Activated T-cell treated with anti-CD3 and anti-CD28 coated beads, Interleukin-2, amount 50 U/mL, for 72 hours (primary cell): ENCODE results near the gene SPON1. TPM values are rescaled to one million over a fixed set of nuclear protein-coding genes. Genes with fewer than 3 reads are reported as not detected.

ENCODE experiments used
- ATAC-seq, 2 donors: fragments of 150-1000 bp; cut with Tn5 transposase; replicated peaks in 1 of 2; 2 replicates each; pipeline ENCODE4 v1.10.0; 2021; ENCODE audit warnings: moderate library complexity in 2 of 2, mild to moderate bottlenecking in 1 of 2
- DNase-seq, 2 donors: peaks; one replicate each; pipeline ENCODE4 v3.0.0; 2021 to 2022; ENCODE audit warnings: mixed read lengths in 1 of 2
- H3K27ac Mint-ChIP-seq: one replicate; pipeline ENCODE4 v1.8.0; 2022; ENCODE audit warnings: mild to moderate bottlenecking, moderate library complexity, mixed read lengths
- H3K27me3 Mint-ChIP-seq: one replicate; pipeline ENCODE4 v1.8.0; 2022; ENCODE audit warnings: low read depth, mixed read lengths
- H3K36me3 Mint-ChIP-seq, 2 donors: one replicate each; pipeline ENCODE4 v1.8.0; 2022; ENCODE audit warnings: mixed read lengths in 2 of 2, mild to moderate bottlenecking in 1 of 2; ENCODE audit not compliant: insufficient read depth in 2 of 2
- H3K4me1 Mint-ChIP-seq: one replicate; pipeline ENCODE4 v1.8.0; 2022; ENCODE audit warnings: low read depth, mixed read lengths
- H3K4me3 Mint-ChIP-seq, 2 donors: one replicate each; pipeline ENCODE4 v1.8.0; 2022; ENCODE audit warnings: mild to moderate bottlenecking in 2 of 2, mixed read lengths in 2 of 2, moderate library complexity in 2 of 2
- H3K9me3 Mint-ChIP-seq, 2 donors: one replicate each; pipeline ENCODE4 v1.8.0; 2022; ENCODE audit warnings: mixed read lengths in 2 of 2
- total RNA-seq, 2 donors: library from RNA; stranded (reverse); gene quantifications; one replicate each; pipeline ENCODE4 v1.2.3, GENCODE V29; 2022

SPON1 gene
- total RNA-seq, 2 donors from 2014 or later = 0.12 to 0.16 TPM

DNA sequence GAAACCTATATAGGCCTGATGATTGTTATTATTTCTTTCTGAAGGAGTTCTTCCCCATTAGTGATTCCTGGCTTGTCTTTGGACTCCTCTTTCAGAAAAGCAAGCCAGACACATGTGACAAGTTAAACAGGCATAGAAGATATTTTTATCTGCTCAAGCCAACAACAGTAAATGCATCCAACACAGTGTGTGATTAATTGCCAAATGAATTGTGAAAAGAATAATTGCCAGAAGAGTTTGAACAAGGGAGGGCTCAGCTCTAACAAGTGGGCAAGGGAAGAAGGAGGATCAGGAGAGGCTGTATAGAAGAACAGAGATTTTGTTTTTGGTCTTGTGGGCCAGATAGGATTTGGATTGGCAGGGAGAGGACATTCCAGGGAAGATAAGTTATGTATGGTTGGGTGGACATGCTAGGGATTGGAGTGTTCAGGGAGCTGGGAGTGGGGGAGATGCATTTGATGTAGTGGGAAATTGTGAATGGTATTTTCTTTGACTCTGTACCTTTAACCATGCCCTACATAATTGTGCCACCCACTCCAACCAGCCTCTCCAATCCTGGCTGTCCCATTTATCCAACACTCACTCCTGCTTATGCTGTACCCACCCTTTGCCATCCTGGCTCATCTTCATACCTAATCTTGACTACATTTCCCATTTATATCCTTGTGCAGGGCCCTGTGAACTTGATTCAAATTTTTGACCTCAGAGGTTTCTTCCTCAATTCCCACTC, 223.7 kb downstream of the SPON1 start:
- DNase-seq (no peak), ATAC-seq (no peak)
- Mint-ChIP-seq H3K4me1 (no peaks in the 10 kb centered on the region), H3K27me3 (no peaks in the 10 kb centered on the region), H3K36me3 (no peaks in the 10 kb centered on the region), H3K4me3 (no peak overlapping the region), H3K27ac (no peak overlapping the region), H3K9me3 (no peaks in the 10 kb centered on the region)

DNA sequence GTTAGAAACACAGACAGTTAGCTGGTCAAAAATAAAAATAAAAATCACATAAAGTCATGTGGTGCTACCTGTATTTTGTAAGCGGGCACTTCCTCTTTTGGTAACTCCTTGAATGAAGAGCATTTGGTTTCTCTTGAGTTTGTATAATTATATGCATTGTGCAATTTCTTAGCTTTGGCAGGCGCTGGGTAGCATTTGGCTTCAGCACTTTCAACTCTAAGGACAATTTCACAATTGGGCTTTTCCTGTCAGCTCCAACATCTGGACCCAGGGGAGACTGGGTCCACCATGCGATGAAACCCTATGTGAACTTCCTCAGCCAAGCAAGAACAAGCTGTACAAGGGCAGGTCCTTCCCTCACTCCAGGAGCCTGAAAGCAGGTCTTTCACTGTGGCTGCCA, 227.4 kb downstream of the SPON1 start:
- Mint-ChIP-seq H3K36me3 (no peaks in the 10 kb centered on the region), H3K4me1 (no peaks in the 10 kb centered on the region), H3K9me3 (no peaks in the 10 kb centered on the region), H3K27me3 (no peaks in the 10 kb centered on the region), H3K27ac (no peak overlapping the region), H3K4me3 (no peak overlapping the region)
- DNase-seq (no peak), ATAC-seq (no peak)

DNA sequence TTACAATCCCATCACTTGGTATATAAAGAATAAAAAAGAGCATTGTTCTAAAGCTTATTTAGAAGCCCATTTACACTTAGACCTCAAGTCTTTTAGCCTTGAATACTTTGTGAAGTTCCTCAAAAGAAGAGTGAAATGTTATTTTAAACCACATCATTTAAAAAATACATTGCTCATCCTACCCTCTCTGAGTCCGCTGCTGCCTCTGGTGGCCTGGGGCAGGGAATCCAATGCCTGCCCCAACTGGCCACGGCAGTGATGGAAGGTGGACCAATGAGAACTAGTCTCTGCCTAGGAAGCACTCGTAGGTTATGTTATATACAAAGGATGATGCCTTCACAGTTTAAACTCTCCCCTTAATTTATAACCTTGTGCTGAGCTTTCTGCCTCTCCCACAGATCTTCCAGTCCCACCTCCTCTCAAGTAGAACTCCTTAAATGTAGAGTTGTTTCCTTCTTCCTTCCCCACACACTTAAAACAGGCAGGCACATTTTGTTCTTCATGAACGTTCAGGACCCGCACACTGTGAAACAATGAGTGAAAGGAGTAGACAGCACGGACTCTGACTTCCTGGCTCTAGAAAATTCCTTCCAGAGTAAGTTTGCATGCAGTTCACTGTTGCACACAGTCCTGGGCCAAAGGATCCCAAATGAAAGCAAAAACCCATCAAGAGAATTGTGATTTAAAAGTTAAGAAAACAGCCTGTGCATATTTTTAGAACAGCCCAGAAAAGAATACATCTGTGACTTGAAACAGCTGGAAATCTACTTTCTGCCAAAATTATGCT, 228.7 kb downstream of the SPON1 start:
- H3K27me3 Mint-ChIP-seq = no peaks in the 10 kb centered on the region
- DNase-seq = no peak
- no peak overlapping the region for H3K27ac Mint-ChIP-seq
- H3K4me3 Mint-ChIP-seq = no peak overlapping the region
- H3K4me1 Mint-ChIP-seq = no peaks in the 10 kb centered on the region
- no peaks in the 10 kb centered on the region for H3K9me3 Mint-ChIP-seq
- H3K36me3 Mint-ChIP-seq = no peaks in the 10 kb centered on the region
- no peak for ATAC-seq

DNA sequence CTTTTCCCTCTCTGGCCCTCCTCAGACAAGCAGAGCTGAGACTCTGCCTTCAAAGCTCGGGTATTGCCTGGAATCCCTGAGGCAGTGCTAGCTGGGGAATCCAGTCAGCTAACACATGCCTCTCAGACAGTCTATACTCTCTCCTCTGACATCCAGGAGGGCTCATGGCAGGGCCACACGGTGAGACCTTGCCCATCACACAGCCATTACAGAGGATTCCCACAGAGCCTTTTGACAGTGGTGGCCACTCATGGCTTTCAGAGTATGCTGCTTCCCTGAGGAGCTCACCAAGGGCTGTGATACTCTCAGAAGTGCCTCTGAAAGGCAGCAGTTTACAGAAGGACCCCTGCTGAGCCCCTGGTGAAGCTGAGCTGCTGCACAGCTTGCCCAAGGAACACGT, 231.1 kb downstream of the SPON1 start:
- Mint-ChIP-seq H3K4me1 (no peaks in the 10 kb centered on the region), H3K4me3 (no peak overlapping the region), H3K36me3 (no peaks in the 10 kb centered on the region), H3K9me3 (no peaks in the 10 kb centered on the region), H3K27ac (no peak overlapping the region), H3K27me3 (no peaks in the 10 kb centered on the region)
- no peak for ATAC-seq
- DNase-seq = no peak

DNA sequence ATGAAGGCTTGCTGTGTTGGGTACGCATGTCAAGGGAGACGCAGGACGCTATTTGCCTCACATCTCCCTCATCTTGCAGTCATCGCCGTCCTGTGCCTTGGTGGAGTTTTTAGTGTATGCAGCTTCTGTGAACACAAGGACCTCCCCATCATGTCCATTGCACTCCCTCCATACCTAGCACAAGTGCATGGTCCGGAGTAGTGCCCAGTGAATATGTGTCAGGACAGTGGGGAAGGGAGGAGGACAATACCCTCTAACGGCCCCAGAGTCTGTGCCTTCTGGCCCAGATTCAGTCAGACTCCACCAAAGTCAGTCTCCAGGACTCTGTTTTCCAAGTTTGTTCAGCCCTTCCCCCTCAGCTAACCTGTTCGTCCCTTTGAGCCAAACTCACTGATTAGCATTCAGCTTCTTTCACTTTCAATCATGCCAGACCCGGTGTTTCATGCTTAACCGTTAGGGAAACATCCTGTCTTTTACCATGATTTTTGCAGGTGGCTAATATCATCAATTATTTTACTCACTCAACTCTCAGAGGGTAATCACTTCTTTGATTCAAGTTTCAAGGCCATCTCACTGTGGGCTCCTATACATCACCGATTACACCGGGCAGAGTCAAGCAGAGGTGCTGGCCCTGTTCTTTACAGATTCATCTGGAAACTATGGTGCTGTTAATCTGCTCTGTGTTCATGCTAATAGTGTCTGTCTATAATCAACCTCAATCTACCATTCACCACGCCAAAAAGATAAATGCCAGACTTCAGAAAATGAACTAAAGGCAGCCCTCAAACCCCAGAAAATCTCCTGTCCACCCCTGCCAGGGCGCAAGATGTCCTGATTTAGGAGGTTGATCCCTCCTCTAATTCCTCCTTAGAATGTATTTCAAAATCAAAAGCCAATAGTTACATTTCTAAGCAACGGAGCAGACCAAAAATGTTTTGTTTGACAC, 240.0 kb downstream of the SPON1 start:
- Mint-ChIP-seq H3K27ac (no peak overlapping the region), H3K27me3 (no peaks in the 10 kb centered on the region), H3K4me1 (no peaks in the 10 kb centered on the region), H3K36me3 (no peaks in the 10 kb centered on the region), H3K4me3 (peak overlapping the region in 1 of 2 donors; percentile 45), H3K9me3 (no peaks in the 10 kb centered on the region)
- DNase-seq (no peak), ATAC-seq (no peak)

DNA sequence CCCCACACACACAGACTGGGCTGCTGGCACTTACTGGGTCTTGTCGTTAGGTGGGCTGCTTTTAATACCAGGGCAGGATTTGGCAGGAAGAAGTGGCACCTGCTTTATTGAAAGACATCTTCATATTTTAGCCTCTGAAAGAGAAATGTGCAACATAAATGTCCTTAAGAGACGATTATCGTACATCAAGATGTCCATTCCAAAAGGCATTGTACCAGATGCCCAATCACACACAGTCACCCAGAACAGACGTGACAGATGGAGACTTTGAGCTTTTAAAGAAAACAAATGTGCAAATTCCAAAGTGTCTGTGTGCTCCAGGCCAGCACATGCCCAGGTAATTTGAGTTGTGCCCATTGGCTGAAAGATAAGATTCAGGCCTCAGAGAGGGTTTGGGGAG, 240.8 kb downstream of the SPON1 start:
- H3K4me3 Mint-ChIP-seq = no peak overlapping the region
- no peak overlapping the region for H3K27ac Mint-ChIP-seq
- DNase-seq (no peak), ATAC-seq (no peak)
- no peaks in the 10 kb centered on the region for H3K27me3 Mint-ChIP-seq
- H3K36me3 Mint-ChIP-seq = no peaks in the 10 kb centered on the region
- no peaks in the 10 kb centered on the region for H3K4me1 Mint-ChIP-seq
- H3K9me3 Mint-ChIP-seq = no peaks in the 10 kb centered on the region

DNA sequence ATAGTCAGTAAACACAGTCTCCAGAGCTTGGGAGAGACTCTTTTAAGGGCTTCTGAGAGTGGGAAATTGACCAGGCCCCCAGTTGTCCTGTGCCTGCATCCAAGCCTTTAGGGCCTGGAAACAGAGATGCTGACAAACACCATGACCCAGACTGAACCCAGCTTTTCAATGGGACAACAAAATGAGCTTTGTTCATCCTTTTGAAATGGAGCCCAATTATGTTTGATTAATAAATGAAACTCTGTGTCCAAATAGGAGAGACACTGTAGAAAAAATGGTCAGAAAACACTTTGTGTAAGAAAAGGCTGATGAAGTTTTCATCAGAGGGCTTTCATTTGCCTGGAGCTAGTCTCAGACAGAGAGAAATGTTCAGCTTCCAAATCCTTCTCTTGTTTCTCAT, 250.5 kb downstream of the SPON1 start:
- DNase-seq (no peak), ATAC-seq (no peak)
- Mint-ChIP-seq H3K9me3 (no peaks in the 10 kb centered on the region), H3K27ac (no peak overlapping the region), H3K36me3 (no peaks in the 10 kb centered on the region), H3K27me3 (no peaks in the 10 kb centered on the region), H3K4me3 (no peak overlapping the region), H3K4me1 (no peaks in the 10 kb centered on the region)

DNA sequence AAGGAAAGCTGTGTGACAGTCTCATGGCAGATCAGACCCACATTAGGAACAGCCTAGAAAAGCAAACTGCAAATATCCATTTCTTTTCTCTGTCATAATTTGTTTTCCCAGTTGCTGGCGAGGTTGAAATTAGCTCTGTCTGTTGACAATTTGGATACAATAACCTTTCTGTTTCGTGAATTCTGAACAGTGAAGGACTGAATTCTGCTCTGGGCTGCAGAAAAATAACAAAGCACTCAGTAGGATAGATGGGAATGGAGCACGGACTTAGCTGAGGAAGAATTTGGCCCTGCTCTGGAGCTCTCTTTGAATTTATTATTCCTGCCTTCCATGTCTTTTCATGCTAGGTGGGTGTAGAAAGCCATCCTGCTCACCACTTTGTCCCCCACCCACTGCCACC, 256.2 kb downstream of the SPON1 start:
- H3K36me3 Mint-ChIP-seq = no peaks in the 10 kb centered on the region
- H3K27me3 Mint-ChIP-seq = no peaks in the 10 kb centered on the region
- H3K4me1 Mint-ChIP-seq = no peaks in the 10 kb centered on the region
- ATAC-seq (no peak), DNase-seq (no peak)
- H3K4me3 Mint-ChIP-seq = no peak overlapping the region
- no peaks in the 10 kb centered on the region for H3K9me3 Mint-ChIP-seq
- H3K27ac Mint-ChIP-seq = no peak overlapping the region

DNA sequence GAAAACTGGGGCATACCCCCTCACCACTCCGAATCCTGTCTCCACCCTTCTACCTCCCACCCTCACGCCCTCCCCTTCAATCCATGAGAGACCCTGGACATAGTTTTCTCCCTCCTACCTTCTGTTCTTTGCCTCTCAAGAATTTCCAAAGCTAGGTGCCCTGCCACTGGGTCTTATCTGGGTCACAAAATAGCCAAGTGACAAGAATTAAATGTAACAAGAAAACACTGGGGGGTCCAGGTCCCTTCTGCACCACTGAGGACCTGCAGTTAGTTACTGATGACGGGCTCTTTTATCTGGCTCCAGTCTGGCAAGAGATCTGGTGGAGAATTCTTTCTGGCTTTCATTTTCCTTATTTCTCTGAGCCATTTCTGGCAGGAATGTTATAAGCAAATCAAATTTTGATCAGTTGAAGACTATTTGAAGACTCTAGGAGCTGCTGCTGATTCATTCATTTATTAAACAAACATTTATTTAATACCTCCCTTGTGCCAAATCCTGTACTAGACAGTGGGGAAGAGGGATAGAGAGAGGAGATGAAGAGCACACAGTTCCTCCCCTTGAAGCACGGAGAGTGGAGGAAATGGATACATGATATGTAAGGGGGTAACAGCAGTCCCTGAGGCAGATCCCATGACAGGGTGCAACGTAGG, 261.2 kb downstream of the SPON1 start:
- H3K27me3 Mint-ChIP-seq = no peaks in the 10 kb centered on the region
- H3K4me3 Mint-ChIP-seq = no peak overlapping the region
- H3K36me3 Mint-ChIP-seq = no peaks in the 10 kb centered on the region
- ATAC-seq (no peak), DNase-seq (no peak)
- no peaks in the 10 kb centered on the region for H3K4me1 Mint-ChIP-seq
- no peak overlapping the region for H3K27ac Mint-ChIP-seq
- H3K9me3 Mint-ChIP-seq = no peaks in the 10 kb centered on the region

DNA sequence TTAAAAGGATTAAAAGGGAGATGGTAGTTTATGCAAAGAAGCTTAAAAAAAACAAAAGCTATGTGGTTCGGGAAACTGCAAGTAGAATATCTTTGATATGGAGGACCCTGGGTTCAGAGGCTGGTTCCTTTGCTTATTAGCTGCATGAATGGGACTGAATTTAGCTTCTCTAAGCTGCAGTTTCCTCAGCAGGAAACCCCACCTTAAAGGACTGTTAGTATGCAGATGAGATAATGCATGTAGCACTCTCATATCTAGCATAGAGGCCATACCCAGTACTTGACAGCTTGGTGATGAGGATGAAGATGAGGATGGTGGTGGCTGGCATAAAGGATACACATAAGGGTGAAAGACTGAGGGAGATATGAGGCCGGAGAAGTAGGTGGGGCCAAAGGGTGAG, 261.9 kb downstream of the SPON1 start:
- Mint-ChIP-seq H3K4me3 (no peak overlapping the region), H3K36me3 (no peaks in the 10 kb centered on the region), H3K4me1 (no peaks in the 10 kb centered on the region), H3K27ac (no peak overlapping the region), H3K9me3 (no peaks in the 10 kb centered on the region), H3K27me3 (no peaks in the 10 kb centered on the region)
- ATAC-seq (no peak), DNase-seq (no peak)

DNA sequence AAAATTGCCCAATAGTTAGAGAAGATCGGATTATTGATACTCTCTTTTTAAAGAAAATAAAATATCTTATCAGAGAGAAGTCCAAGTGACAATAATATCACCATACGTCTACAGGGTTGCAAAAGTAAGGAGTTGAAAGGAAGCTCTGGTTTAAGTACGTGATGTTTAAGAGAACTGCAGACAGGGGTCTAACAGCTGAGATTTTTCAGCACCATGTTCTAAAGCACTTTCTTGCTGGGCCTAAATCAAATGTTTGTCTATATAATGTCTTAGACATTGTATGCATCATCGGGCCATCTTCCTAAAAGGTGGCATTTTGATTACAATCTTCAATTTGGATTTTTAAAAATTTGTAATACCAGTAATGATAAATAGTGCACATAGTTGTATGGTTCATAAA, 263.1 kb downstream of the SPON1 start:
- Mint-ChIP-seq H3K27me3 (no peaks in the 10 kb centered on the region), H3K27ac (no peak overlapping the region), H3K9me3 (no peaks in the 10 kb centered on the region), H3K36me3 (no peaks in the 10 kb centered on the region), H3K4me1 (no peaks in the 10 kb centered on the region), H3K4me3 (no peak overlapping the region)
- DNase-seq (no peak), ATAC-seq (no peak)

DNA sequence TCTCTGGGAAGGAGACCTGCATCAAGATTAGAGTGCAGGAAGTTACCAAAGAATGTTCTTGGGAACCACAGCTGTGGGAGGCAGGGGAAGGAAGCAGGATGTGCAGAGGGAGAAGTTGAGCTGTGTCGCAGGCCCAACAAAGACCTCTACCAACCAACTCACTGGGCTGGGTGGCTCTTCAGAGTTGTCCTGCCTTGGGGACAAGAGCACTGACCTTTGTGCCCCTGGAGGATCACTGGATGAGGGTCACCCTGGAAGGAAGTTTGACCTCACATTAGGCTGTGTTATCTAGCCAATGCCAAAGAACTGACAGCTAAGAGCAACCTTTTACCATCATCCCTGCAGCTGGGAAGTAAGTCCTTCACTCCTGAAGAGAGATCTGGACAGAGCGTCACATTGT, 265.8 kb downstream of the SPON1 start:
- no peaks in the 10 kb centered on the region for H3K9me3 Mint-ChIP-seq
- no peak overlapping the region for H3K27ac Mint-ChIP-seq
- H3K27me3 Mint-ChIP-seq = no peaks in the 10 kb centered on the region
- H3K36me3 Mint-ChIP-seq = no peaks in the 10 kb centered on the region
- no peak for DNase-seq
- no peaks in the 10 kb centered on the region for H3K4me1 Mint-ChIP-seq
- no peak for ATAC-seq
- no peak overlapping the region for H3K4me3 Mint-ChIP-seq

DNA sequence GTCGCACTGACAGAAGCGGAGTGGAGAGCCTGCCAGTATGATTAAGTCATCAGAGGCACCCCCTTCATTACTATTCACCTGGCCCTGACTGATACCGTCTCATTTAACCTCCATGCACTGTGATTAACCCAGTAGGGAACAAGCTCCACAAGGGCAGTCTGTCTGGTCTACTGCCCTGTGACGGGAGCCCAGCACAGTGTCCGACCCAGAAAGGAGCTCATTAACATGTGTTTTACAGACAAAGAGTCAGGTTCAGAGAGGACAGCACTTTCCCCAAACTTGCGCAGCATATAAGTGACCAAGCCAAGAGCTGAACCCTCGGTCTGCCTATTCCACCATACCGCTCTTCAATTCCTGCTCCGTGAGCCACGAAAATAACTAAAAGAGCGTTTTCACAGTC, 266.9 kb downstream of the SPON1 start:
- no peaks in the 10 kb centered on the region for H3K9me3 Mint-ChIP-seq
- DNase-seq (no peak), ATAC-seq (no peak)
- H3K4me3 Mint-ChIP-seq = no peak overlapping the region
- no peaks in the 10 kb centered on the region for H3K36me3 Mint-ChIP-seq
- H3K27me3 Mint-ChIP-seq = no peaks in the 10 kb centered on the region
- H3K4me1 Mint-ChIP-seq = no peaks in the 10 kb centered on the region
- no peak overlapping the region for H3K27ac Mint-ChIP-seq
